CD4-positive, alpha-beta T cell (primary cell): Measurements from ENCODE around the gene GRIA1. TPM values are rescaled to one million over a fixed set of nuclear protein-coding genes. Genes with fewer than 3 reads are reported as not detected.

Experiments
- ATAC-seq: fragments of 200-7000 bp; cut with Tn5 transposase; one replicate; pipeline ENCODE4 v1.10.0; 2022; ENCODE audit warnings: mild to moderate bottlenecking; ENCODE audit not compliant: poor library complexity
- CTCF ChIA-PET: fragments of 350-600 bp; sonication (Branson Sonifier 250); formaldehyde crosslinking; loops from one replicate; lab custom pipeline; 2021; ENCODE audit warnings: antibody characterized with exemption, inconsistent platforms; lab: Charles Lee
- POLR2A ChIA-PET: fragments of 350-600 bp; sonication (Branson Sonifier 250); formaldehyde crosslinking; loops from one replicate; lab custom pipeline; 2021; ENCODE audit warnings: antibody characterized with exemption, inconsistent platforms; lab: Charles Lee
- DNase-seq, 14 experiments: peaks; one replicate each; pipeline ENCODE4 v3.0.0-alpha.2; 2013 to 2020; ENCODE audit warnings: mixed read lengths in 2 of 14
- H3K27ac ChIP-seq, 2 donors: one replicate each; pipeline versions ENCODE4 v1.5.1 to v1.7.0; 2013; ENCODE audit warnings: low read length in 2 of 2, low read depth in 1 of 2, mild to moderate bottlenecking in 1 of 2
- H3K27me3 ChIP-seq, 2 experiments: 1 replicate in 1 of 2; 2 replicates in 1 of 2; pipeline versions ENCODE4 v1.6.1 to v1.7.0; 2013; ENCODE audit warnings: low read length in 2 of 2, control low read depth in 1 of 2, mild to moderate bottlenecking in 1 of 2, moderate library complexity in 1 of 2; ENCODE audit not compliant: insufficient read depth in 2 of 2, control insufficient read depth in 1 of 2
- H3K36me3 ChIP-seq: one replicate; pipeline ENCODE4 v1.6.1; 2013; ENCODE audit warnings: low read length, control low read depth; ENCODE audit not compliant: insufficient read depth
- H3K4me1 ChIP-seq: one replicate; pipeline ENCODE4 v1.6.1; 2013; ENCODE audit warnings: low read length, control low read depth; ENCODE audit not compliant: insufficient read depth
- H3K4me3 ChIP-seq: one replicate; pipeline ENCODE4 v1.5.1; 2013; ENCODE audit warnings: mild to moderate bottlenecking, low read length, moderate library complexity
- H3K9me3 ChIP-seq, 2 experiments: 1 replicate in 1 of 2; 2 replicates in 1 of 2; pipeline versions ENCODE4 v1.6.1 to v1.7.0; 2013; ENCODE audit warnings: low read length in 2 of 2, mild to moderate bottlenecking in 2 of 2, control low read depth in 1 of 2, moderate library complexity in 1 of 2; ENCODE audit not compliant: control insufficient read depth in 1 of 2, insufficient read depth in 1 of 2
- H3K27ac Mint-ChIP-seq: one replicate; pipeline ENCODE4 v1.8.0; 2020; ENCODE audit warnings: mixed read lengths
- H3K27me3 Mint-ChIP-seq: one replicate; pipeline ENCODE4 v1.8.0; 2021; ENCODE audit warnings: mixed read lengths
- H3K36me3 Mint-ChIP-seq: one replicate; pipeline ENCODE4 v1.8.0; 2021; ENCODE audit warnings: low read depth, mixed read lengths
- H3K4me1 Mint-ChIP-seq: one replicate; pipeline ENCODE4 v1.8.0; 2021; ENCODE audit warnings: low read depth, mixed read lengths
- H3K4me3 Mint-ChIP-seq: one replicate; pipeline ENCODE4 v1.8.0; 2020; ENCODE audit warnings: mild to moderate bottlenecking, mixed read lengths
- H3K9me3 Mint-ChIP-seq: one replicate; pipeline ENCODE4 v1.8.0; 2020; ENCODE audit warnings: mixed read lengths
- intact Hi-C, 2 experiments: fragments of 100-400 bp; cut with DNase I in 1 of 2; cut with micrococcal nuclease in 1 of 2; formaldehyde crosslinking; loops; one replicate each; pipeline versions ENCODE4 v1.15.1 to v1.9.0; 2023 to 2025; cut with DNase I, micrococcal nuclease
- total RNA-seq, 174 experiments: library from RNA in 2 of 174; stranded (reverse) in 2 of 174; gene quantifications; one replicate each; pipeline ENCODE4 v1.2.3 and lab custom pipeline; 2021 to 2026
- TF ChIP-seq, protein P1 (sequence below): fragments of 200-600 bp; IDR thresholded peaks from one replicate; pipeline ENCODE4 v1.8.0; 2022; ENCODE audit warnings: antibody characterized with exemption, mild to moderate bottlenecking

GRIA1 gene
- total RNA-seq, 2 experiments from 2014 or later: not detected

DNA sequence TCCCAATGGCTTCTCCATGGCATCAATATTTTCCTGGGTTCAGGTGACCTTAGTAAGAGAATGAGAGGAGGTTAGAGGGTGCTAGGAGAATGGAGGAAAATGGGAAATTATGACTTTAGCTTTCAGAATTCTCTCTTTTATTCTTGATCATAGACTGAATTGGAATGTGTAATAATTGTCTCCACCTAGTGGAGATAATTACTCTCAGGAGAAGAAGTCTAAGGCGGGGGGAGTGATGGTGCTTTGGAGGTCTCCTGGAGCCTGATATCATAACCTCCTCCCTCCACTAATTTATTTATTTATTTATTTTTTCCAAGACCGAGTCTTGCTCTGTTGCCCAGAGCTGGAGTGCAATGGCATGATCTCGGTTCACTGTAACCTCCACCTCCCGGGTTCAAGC is 221.3 kb downstream of the GRIA1 start:
- Histone ChIP-seq H3K27ac (no peak overlapping the region), H3K9me3 (peaks cover 0 to 4% of the 10 kb centered on the region in 2 experiments), H3K27me3 (no peaks in the 10 kb centered on the region), H3K4me1 (no peaks in the 10 kb centered on the region), H3K36me3 (no peaks in the 10 kb centered on the region), H3K4me3 (no peak overlapping the region)
- CTCF ChIA-PET: no interaction called here
- Mint-ChIP-seq H3K36me3 (no peaks in the 10 kb centered on the region), H3K4me3 (no peak overlapping the region), H3K27ac (no peak overlapping the region), H3K27me3 (peaks cover 6% of the 10 kb centered on the region), H3K9me3 (peaks cover 2% of the 10 kb centered on the region), H3K4me1 (no peaks in the 10 kb centered on the region)
- ATAC-seq: no peak
- TF ChIP-seq, protein P1, sequence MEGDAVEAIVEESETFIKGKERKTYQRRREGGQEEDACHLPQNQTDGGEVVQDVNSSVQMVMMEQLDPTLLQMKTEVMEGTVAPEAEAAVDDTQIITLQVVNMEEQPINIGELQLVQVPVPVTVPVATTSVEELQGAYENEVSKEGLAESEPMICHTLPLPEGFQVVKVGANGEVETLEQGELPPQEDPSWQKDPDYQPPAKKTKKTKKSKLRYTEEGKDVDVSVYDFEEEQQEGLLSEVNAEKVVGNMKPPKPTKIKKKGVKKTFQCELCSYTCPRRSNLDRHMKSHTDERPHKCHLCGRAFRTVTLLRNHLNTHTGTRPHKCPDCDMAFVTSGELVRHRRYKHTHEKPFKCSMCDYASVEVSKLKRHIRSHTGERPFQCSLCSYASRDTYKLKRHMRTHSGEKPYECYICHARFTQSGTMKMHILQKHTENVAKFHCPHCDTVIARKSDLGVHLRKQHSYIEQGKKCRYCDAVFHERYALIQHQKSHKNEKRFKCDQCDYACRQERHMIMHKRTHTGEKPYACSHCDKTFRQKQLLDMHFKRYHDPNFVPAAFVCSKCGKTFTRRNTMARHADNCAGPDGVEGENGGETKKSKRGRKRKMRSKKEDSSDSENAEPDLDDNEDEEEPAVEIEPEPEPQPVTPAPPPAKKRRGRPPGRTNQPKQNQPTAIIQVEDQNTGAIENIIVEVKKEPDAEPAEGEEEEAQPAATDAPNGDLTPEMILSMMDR: no peak
- POLR2A ChIA-PET: no interaction called here
- DNase-seq: no peak
- intact Hi-C loops: no loop called here

DNA sequence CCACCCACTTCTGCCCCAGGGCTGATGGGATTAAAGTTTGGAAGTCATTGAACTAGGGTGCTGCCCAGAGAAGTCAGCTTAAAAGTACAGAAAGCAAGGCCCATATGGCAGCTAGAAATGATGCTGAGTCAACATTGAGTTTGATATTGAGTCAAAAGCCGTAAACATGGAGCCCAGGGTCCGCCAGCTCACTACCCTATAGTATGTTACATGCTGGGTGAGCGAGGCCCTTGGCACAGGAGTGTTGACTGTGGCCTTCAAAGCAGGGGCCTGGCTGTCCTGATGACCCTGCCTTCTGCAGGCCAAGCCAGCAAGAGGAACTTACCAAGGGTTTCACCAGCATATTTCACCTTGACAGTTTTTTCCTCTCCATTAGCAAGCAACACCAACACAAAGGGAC is 222.5 kb downstream of the GRIA1 start:
- peaks cover 10% of the 10 kb centered on the region for H3K27me3 Mint-ChIP-seq
- no peaks in the 10 kb centered on the region for H3K4me1 Mint-ChIP-seq
- H3K9me3 ChIP-seq: peaks cover 0 to 4% of the 10 kb centered on the region in 2 experiments

DNA sequence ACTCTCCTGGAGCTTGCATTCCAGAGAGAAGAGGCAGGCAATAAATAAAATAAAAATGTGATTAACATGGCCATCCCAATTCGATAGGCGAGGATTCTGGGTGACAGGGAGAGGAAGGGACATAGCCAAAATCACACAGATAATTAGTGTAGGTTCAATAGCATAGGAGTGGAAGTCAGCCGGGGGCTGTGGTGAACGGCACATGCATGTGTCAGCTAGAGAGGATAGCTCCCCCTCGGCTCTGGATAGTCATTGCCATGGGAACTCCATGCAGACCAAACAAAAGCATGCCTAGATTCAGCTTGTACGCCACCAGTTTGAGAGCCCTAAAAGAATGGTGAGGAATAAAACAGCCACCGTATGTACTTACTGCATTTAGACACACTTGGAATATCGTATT is 223.5 kb downstream of the GRIA1 start:
- intact Hi-C loops: no loop called here
- ATAC-seq (no peak), DNase-seq (no peak)
- no peaks in the 10 kb centered on the region for H3K36me3 ChIP-seq
- no peaks in the 10 kb centered on the region for H3K4me1 ChIP-seq
- Mint-ChIP-seq H3K36me3 (no peaks in the 10 kb centered on the region), H3K27me3 (peaks cover 10% of the 10 kb centered on the region), H3K9me3 (peaks cover 7% of the 10 kb centered on the region), H3K4me1 (no peaks in the 10 kb centered on the region), H3K27ac (no peak overlapping the region), H3K4me3 (no peak overlapping the region)
- H3K9me3 ChIP-seq: peaks cover 0 to 4% of the 10 kb centered on the region in 2 experiments
- H3K27me3 ChIP-seq: no peaks in the 10 kb centered on the region
- TF ChIP-seq, protein P1: no peak
- POLR2A ChIA-PET: no interaction called here
- H3K27ac ChIP-seq: no peak overlapping the region
- CTCF ChIA-PET: no interaction called here
- no peak overlapping the region for H3K4me3 ChIP-seq

More for the DNA sequence above, 222.5 kb downstream of the GRIA1 start:
- ATAC-seq (no peak), DNase-seq (no peak)
- H3K27me3 ChIP-seq: no peaks in the 10 kb centered on the region
- no peaks in the 10 kb centered on the region for H3K4me1 ChIP-seq
- POLR2A ChIA-PET: no interaction called here
- CTCF ChIA-PET: no interaction called here
- H3K36me3 ChIP-seq: no peaks in the 10 kb centered on the region
- Mint-ChIP-seq H3K4me3 (no peak overlapping the region), H3K27ac (no peak overlapping the region), H3K36me3 (no peaks in the 10 kb centered on the region), H3K9me3 (peaks cover 6% of the 10 kb centered on the region)
- intact Hi-C loops: no loop called here
- no peak overlapping the region for H3K27ac ChIP-seq
- TF ChIP-seq, protein P1: no peak
- no peak overlapping the region for H3K4me3 ChIP-seq
